Left colon (tissue), 2 donors: ENCODE measurements around the gene PJVK. TPM values are rescaled to one million over a fixed set of nuclear protein-coding genes. Genes with fewer than 3 reads are reported as not detected.

ENCODE experiments used
- total RNA-seq, 2 donors: library from RNA; stranded (reverse); fragmentation: NEBNext Ultra II Directional; extraction: Animal tissue kit (Norgen Biotek cat#: 25700); gene quantifications; one replicate each; pipeline ENCODE4 v1.2.1, GENCODE V29; 2021
- donor health status: DM: no; HTN: no; CAD: no.
- donor health status: DM: yes; HTN: yes; CAD: no.

The PJVK gene
- total RNA-seq, 2 donors from 2014 or later, result 1.1 TPM

Other genes starting within 250 kb of the PJVK start
- 10 to 100 TPM; 31.1 to 31.4 TPM for gene PRKRA, start 203 bp upstream of the PJVK start, total RNA-seq
- gene FKBP7, start 27.2 kb downstream of the PJVK start, total RNA-seq, result 1 to 10 TPM; 2.4 to 3.5 TPM
- 10 to 100 TPM; 17.7 to 31.9 TPM for gene PLEKHA3, start 29.1 kb downstream of the PJVK start, total RNA-seq